GM12878 (cell line): ENCODE data around the gene CLK4. TPM values are rescaled to one million over a fixed set of nuclear protein-coding genes. Genes with fewer than 3 reads are reported as not detected.

Experiments
- ATAC-seq: fragments of 200-7000 bp; cut with Tn5 transposase; 3 replicates; pipeline ENCODE4 v1.9.1; 2020; ENCODE audit warnings: mild to moderate bottlenecking, moderate library complexity
- BruUV-seq: library from RNA; stranded (reverse); fragments of 400-500 nt; replicated peaks from 2 replicates; lab custom pipeline; 2021; lab: Mats Ljungman, UMichigan
- CTCF ChIA-PET: fragments of 300-600 bp; sonication (Branson Sonifier 250); formaldehyde crosslinking; extraction: SDS; loops from one replicate; lab custom pipeline; 2021; ENCODE audit warnings: inconsistent platforms; lab: Yijun Ruan, JAX
- POLR2A ChIA-PET: fragments of 350-600 bp; formaldehyde crosslinking; extraction: SDS; loops from one replicate; lab custom pipeline; 2021; ENCODE audit warnings: inconsistent platforms; lab: Charles Lee
- RAD21 ChIA-PET: fragments of 300-600 bp; sonication (Branson Sonifier 250); formaldehyde crosslinking; loops from one replicate; lab custom pipeline; 2023; ENCODE audit warnings: antibody characterized with exemption; ENCODE audit not compliant: unreplicated experiment; lab: Charles Lee
- SMC1A ChIA-PET: fragments of 300-600 bp; sonication (Branson Sonifier 250); formaldehyde crosslinking; loops from one replicate; lab custom pipeline; 2023; ENCODE audit not compliant: unreplicated experiment, uncharacterized antibody; lab: Charles Lee
- DNase-seq: peaks from one replicate; pipeline ENCODE4 v3.0.0-alpha.2; 2011; ENCODE audit warnings: low read depth, low spot score
- FAIRE-seq: peaks from 3 replicates; lab custom pipeline; 2011; peaks lifted over from hg19 to GRCh38; lab: Jason Lieb, UNC
- H2AFZ ChIP-seq: 2 replicates; pipeline ENCODE4 v1.6.0; 2011; ENCODE audit warnings: low read depth, low read length, control low read depth; ENCODE audit not compliant: control insufficient read depth
- H3K27ac ChIP-seq: 2 replicates; pipeline ENCODE4 v1.5.1; 2011; ENCODE audit warnings: control low read depth; ENCODE audit not compliant: control insufficient read depth, insufficient read depth
- H3K27me3 ChIP-seq, 2 experiments: replicated peaks in 1 of 2; 2 replicates each; pipeline versions ENCODE4 v1.6.0 to v1.6.1; 2011; ENCODE audit warnings: low read length in 1 of 2; ENCODE audit not compliant: control insufficient read depth in 2 of 2, insufficient read depth in 2 of 2
- H3K36me3 ChIP-seq, 2 experiments: 2 replicates each; pipeline ENCODE4 v1.5.1; 2011; ENCODE audit warnings: low read length in 1 of 2; ENCODE audit not compliant: control insufficient read depth in 2 of 2, insufficient read depth in 2 of 2
- H3K4me1 ChIP-seq: 2 replicates; pipeline ENCODE4 v1.6.1; 2011; ENCODE audit warnings: mild to moderate bottlenecking, low read length, moderate library complexity, mixed read lengths; ENCODE audit not compliant: control insufficient read depth, insufficient read depth
- H3K4me2 ChIP-seq: 2 replicates; pipeline ENCODE4 v1.6.0; 2011; ENCODE audit warnings: control low read depth; ENCODE audit not compliant: control insufficient read depth, insufficient read depth
- H3K4me3 ChIP-seq: fragments of 200-600 bp; sonication (generic); 2 replicates; pipeline ENCODE4 v1.5.1; 2016
- H3K79me2 ChIP-seq: 2 replicates; pipeline ENCODE4 v1.6.0; 2011; ENCODE audit warnings: low read length; ENCODE audit not compliant: control insufficient read depth, insufficient read depth
- H3K9ac ChIP-seq: 2 replicates; pipeline ENCODE4 v1.8.0; 2011; ENCODE audit warnings: low read length, control low read depth, mixed read lengths; ENCODE audit not compliant: control insufficient read depth, insufficient read depth
- H3K9me3 ChIP-seq: replicated peaks from 3 replicates; pipeline ENCODE4 v1.5.1; 2011; ENCODE audit warnings: mild to moderate bottlenecking, low read length; ENCODE audit not compliant: control insufficient read depth, insufficient read depth
- H4K20me1 ChIP-seq: 2 replicates; pipeline ENCODE4 v1.6.0; 2011; ENCODE audit not compliant: control insufficient read depth, insufficient read depth
- CREB1 ChIP-seq: IDR thresholded peaks from 2 replicates; pipeline ENCODE4 v1.6.1; 2012; ENCODE audit warnings: low read depth, mild to moderate bottlenecking, inconsistent platforms
- CUX1 ChIP-seq: IDR thresholded peaks from 2 replicates; pipeline ENCODE4 v1.6.1; 2012; ENCODE audit warnings: improper control_type of control experiment, low read depth, low read length; ENCODE audit not compliant: insufficient replicate concordance
- EZH2 ChIP-seq: IDR thresholded peaks from 2 replicates; pipeline ENCODE4 v1.6.1; 2012; ENCODE audit warnings: low read depth, mild to moderate bottlenecking, control low read depth, inconsistent platforms, low read length, borderline replicate concordance; ENCODE audit not compliant: control insufficient read depth
- HDGF ChIP-seq: fragments of 450-650 bp; IDR thresholded peaks from 2 replicates; pipeline ENCODE4 v1.6.1; 2016; ENCODE audit warnings: antibody characterized with exemption
- JUNB ChIP-seq: IDR thresholded peaks from 2 replicates; pipeline ENCODE4 v1.6.1; 2016; ENCODE audit warnings: antibody characterized with exemption, mild to moderate bottlenecking
- MAX ChIP-seq: IDR thresholded peaks from 2 replicates; pipeline ENCODE4 v1.6.1; 2012; ENCODE audit warnings: low read depth, low read length, improper control_type of control experiment
- MYC ChIP-seq: IDR thresholded peaks from 2 replicates; pipeline ENCODE4 v1.6.1; 2011; ENCODE audit warnings: mild to moderate bottlenecking, low read length, moderate library complexity, inconsistent platforms; ENCODE audit not compliant: insufficient read depth, insufficient replicate concordance, insufficient read length, severe bottlenecking
- REST ChIP-seq: IDR thresholded peaks from 2 replicates; pipeline ENCODE4 v1.6.1; 2012; ENCODE audit warnings: mild to moderate bottlenecking, low read depth, low read length
- RFX5 ChIP-seq: IDR thresholded peaks from 2 replicates; pipeline ENCODE4 v1.6.1; 2011; ENCODE audit warnings: low read depth, low read length, improper control_type of control experiment
- SMAD5 ChIP-seq: IDR thresholded peaks from 2 replicates; pipeline ENCODE4 v1.6.1; 2016; ENCODE audit warnings: antibody characterized with exemption, low read depth
- SREBF2 ChIP-seq: IDR thresholded peaks from 2 replicates; pipeline ENCODE4 v1.6.1; 2012; ENCODE audit warnings: mild to moderate bottlenecking, low read length
- STAT1 ChIP-seq: fragments of 450-650 bp; conservative IDR thresholded peaks from 2 replicates; pipeline ENCODE4 v1.6.1; 2014; ENCODE audit warnings: antibody characterized with exemption, mild to moderate bottlenecking
- SUZ12 ChIP-seq: fragments of 200-600 bp; sonication (generic); IDR thresholded peaks from one replicate; pipeline ENCODE4 v1.6.1; 2018; ENCODE audit warnings: antibody characterized with exemption, mild to moderate bottlenecking; ENCODE audit not compliant: unreplicated experiment
- USF1 ChIP-seq: IDR thresholded peaks from 2 replicates; pipeline ENCODE4 v1.6.1; 2011; ENCODE audit warnings: borderline replicate concordance, low read depth, mild to moderate bottlenecking, moderate library complexity, mixed read lengths, low read length; ENCODE audit not compliant: insufficient read depth; ENCODE audit errors: extremely low read length
- ZBED1 ChIP-seq: IDR thresholded peaks from 2 replicates; pipeline ENCODE4 v1.6.1; 2016; ENCODE audit warnings: borderline replicate concordance
- WGBS: methylation state at CpG from one replicate; pipeline ENCODE4 v1.1.6; 2016; ENCODE audit warnings: low lambda C conversion rate; ENCODE audit not compliant: insufficient replicate concordance, insufficient coverage; ENCODE audit errors: missing lambda C conversion rate; 5-methylcytosine and 5-hydroxymethylcytosine counted together
- in situ Hi-C: fragments of 300-500 bp; cut with MboI; formaldehyde crosslinking; loops from 9 replicates; pipeline ENCODE4 v1.14.3; 2018; ENCODE audit warnings: mixed read lengths
- intact Hi-C: fragments of 100-400 bp; cut with micrococcal nuclease; formaldehyde crosslinking; loops from one replicate; pipeline ENCODE4 v1.14.2; 2022; ENCODE audit not compliant: unreplicated experiment
- polyA plus RNA-seq, 11 experiments: library from polyadenylated mRNA; depleted of rRNA in 4 of 11; unstranded in 6 of 11; stranded (reverse) in 5 of 11; fragments of >200 nt; fragmentation: Nextera tagmentation in 4 of 11; fragmentation: Illumina TruSeq in 1 of 11; extraction: Ambion mirVana in 4 of 11; extraction: Trizol in 1 of 11; gene quantifications; 1 replicate in 1 of 11; 2 replicates in 10 of 11; pipeline versions ENCODE4 v1.2.1 to v1.2.3, GENCODE V29; 2011 to 2016; ENCODE audit warnings: inconsistent platforms in 2 of 11, missing spikeins in 2 of 11, low read depth in 1 of 11
- total RNA-seq, 4 experiments: library from RNA; depleted of rRNA in 3 of 4; stranded (reverse); fragments of >200 nt in 3 of 4; fragmentation: Illumina TruSeq in 1 of 4; extraction: Trizol in 1 of 4; gene quantifications; 2 replicates each; pipeline versions ENCODE4 v1.2.1 to v1.2.3, GENCODE V29; 2013 to 2021

CLK4 gene
- total and polyA plus RNA-seq, 10 of the 15 experiments (the other 5 are each of a cell fraction or from before 2014, with no cell fraction given) = 13.6 to 47.9 (median 19.1) TPM

- intact Hi-C loops (no loop called here), in situ Hi-C loops (no loop called here)
- no peak overlapping the region for H3K4me2 ChIP-seq
- no peak overlapping the region for H3K9ac ChIP-seq
- H4K20me1 ChIP-seq = no peaks in the 10 kb centered on the region
- no peaks in the 10 kb centered on the region for H3K4me1 ChIP-seq
- no peak for DNase-seq
- no peaks in the 10 kb centered on the region for H3K36me3 ChIP-seq
- no peak for FAIRE-seq
- no peak overlapping the region for H2AFZ ChIP-seq
- H3K9me3 ChIP-seq = no peaks in the 10 kb centered on the region; the same call in 2 of the 3 replicates
- CTCF ChIA-PET = interaction anchor here (0.6 kb wide), 1 partner anchor 1447 kb away, joined by 3 read pairs; no protein-coding TSS in a partner anchor
- SMC1A ChIA-PET = no interaction called here
- ATAC-seq = no peak
- RAD21 ChIA-PET = no interaction called here
- WGBS = 54% methylated on average over 7 of the region's 7 CpGs
- H3K27ac ChIP-seq = no peak overlapping the region
- POLR2A ChIA-PET = no interaction called here
- no TSS peak for BruUV-seq
- no peak overlapping the region for H3K4me3 ChIP-seq
- H3K27me3 ChIP-seq = no peaks in the 10 kb centered on the region
- H3K79me2 ChIP-seq = no peaks in the 10 kb centered on the region
- no peak for TF ChIP-seq ZBED1
- no peak for TF ChIP-seq SMAD5
- no peak for TF ChIP-seq RFX5
- no peak for TF ChIP-seq CREB1
- TF ChIP-seq REST = no peak
- TF ChIP-seq JUNB = no peak
- TF ChIP-seq MYC = no peak
- TF ChIP-seq SREBF2 = no peak
- TF ChIP-seq MAX = no peak
- TF ChIP-seq SUZ12 = no peak
- no peak for TF ChIP-seq EZH2
- TF ChIP-seq STAT1 = no peak
- TF ChIP-seq USF1 = no peak
- TF ChIP-seq HDGF = no peak
- no peak for TF ChIP-seq CUX1
Observed at GRCh38 chr5:178573216-178573615, 53.6 kb downstream of the CLK4 start.
